Activated T-helper 1 cell treated with anti-CD3 and anti-CD28 coated beads, Interleukin-2, amount 50 U/mL, for 16 hours (primary cell): Measurements from ENCODE around the gene TMTC4.
A peak's percentile ranks its signal among the peaks of the same experiment; 100 is the strongest.
"Not testable (repeated sequence)": the region's sequence is repeated elsewhere in the genome, so short reads cannot be mapped to it uniquely, and the experiment has no call there.

Source experiments
- DNase-seq, 2 donors: peaks; one replicate each; pipeline ENCODE4 v3.0.0-alpha.2; 2020; ENCODE audit warnings: low read depth in 1 of 2, low spot score in 1 of 2

Gene TMTC4

DNA sequence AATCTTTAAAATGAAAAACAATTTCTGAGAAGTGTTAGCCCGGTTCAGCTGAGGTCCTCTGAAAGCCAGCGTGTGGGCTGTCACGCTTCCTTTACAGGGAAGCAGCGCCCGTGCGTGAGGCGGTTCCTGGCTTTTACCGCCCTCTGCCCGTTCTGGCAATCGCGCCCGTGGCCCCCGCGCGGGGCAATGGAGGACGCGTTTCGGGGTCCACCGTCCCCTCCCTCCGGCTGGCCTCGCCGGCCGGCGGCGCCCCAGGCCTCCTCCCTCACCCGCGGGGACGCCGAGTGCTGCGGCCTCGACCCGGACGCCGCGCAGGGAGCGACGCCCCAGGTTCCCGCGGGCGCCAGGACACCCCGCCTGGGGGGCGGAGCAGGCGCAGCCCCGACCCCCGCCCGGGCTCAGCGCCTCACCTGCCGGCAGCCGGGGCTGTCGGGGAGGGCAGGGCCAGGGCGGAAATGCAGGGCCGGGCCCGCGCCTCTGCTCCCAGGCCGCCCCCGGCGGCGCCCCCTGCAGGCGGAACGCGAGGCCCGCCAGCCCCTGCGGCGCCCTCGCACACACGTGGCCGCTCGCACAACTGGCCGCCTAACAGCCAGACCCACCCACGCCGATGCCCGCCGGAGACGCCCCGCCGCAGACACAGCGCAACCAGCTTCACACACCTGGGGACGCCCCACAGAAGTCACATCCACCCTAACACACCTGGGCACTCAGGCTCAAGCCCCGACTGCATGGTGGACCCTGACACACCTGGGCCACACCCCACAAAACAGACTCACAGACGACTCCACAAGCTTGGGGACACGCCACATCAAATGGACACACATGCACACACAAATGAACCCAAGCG is 86.0 kb downstream of the TMTC4 start, which contains the start of gene GGACT:
Gene GGACT, minus strand, starts transcription at position 459 of the 847 bp plus-strand sequence. CDS start 56,198 bp downstream, outside the sequence.
- DNase-seq, result peak; percentile 74 to 80

DNA sequence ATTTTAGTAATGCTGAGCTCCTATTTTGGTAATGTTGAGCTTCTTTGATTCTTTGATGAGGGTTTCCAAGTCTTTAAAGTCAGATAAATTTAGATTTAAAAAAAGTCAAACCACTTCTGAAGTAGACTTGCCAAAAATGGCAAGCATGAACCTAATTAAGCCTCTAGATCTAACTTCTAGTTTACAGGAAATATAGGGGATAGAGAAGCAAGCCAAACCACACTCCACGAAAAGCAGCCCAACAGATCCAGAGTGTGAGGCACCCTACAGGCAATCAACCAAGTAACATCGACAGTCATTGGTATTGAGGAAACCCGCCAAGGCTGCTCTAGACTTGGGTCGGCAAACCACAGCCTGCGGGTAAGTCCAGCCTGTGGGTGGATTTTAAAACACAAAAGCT is 89.7 kb downstream of the TMTC4 start:
- no peak for DNase-seq

GRCh38 chr13:100581504-100581903 is 93.1 kb downstream of the TMTC4 start:
- DNase-seq, result no peak

- DNase-seq, result no peak
Observed at GRCh38 chr13:100581030-100581429, 93.6 kb downstream of the TMTC4 start.

DNA sequence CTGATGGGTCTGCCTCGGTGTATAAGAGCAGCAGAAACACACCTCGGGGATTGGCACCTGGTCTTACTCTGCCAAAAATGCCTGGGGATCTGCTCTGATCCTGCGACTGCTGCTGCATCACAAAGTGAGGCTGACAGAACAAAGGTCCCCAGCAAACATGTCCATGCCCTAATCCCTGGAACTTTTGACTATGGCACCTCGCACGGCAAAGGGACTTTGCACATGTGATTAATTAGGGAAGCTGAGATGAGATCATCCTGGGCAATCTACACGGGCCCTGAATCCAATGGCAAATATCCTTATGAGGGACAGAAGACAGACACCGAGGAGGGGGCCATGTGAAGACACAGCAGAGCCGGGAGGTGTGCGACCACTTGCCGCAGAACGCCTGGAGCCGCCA is 94.5 kb downstream of the TMTC4 start:
- DNase-seq, result no peak

GRCh38 chr13:100577239-100577638 is 97.4 kb downstream of the TMTC4 start:
- not testable (repeated sequence) for DNase-seq

- DNase-seq, result peak; percentile 53 to 56
Observed at GRCh38 chr13:100573121-100573520, 101.5 kb downstream of the TMTC4 start.

- no peak for DNase-seq
Observed at GRCh38 chr13:100566543-100566942, 108.1 kb downstream of the TMTC4 start.

- DNase-seq, result no peak
Observed at GRCh38 chr13:100565286-100565685, 109.3 kb downstream of the TMTC4 start.

GRCh38 chr13:100564444-100565223 is 110.0 kb downstream of the TMTC4 start:
- DNase-seq, result no peak

DNA sequence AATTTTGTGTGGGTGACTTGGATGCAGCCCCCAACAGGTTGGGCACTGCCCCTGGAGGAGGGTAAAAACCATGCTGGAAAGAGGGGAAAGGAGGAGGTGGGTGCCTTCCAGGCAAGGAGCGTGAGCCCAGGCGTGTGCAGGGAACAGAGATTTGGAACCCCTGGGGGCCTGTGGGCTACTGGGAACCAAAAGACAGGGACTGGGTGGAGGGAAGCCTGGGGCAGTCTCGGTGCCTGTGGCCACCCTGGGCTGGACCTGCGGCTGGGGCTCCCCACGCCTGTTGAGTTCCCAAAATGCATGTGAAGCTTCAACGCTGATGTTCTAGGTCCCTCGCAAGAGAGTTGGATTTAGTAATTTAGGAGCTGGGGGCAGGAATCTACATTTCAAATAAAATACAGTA is 110.8 kb downstream of the TMTC4 start:
- no peak for DNase-seq

DNA sequence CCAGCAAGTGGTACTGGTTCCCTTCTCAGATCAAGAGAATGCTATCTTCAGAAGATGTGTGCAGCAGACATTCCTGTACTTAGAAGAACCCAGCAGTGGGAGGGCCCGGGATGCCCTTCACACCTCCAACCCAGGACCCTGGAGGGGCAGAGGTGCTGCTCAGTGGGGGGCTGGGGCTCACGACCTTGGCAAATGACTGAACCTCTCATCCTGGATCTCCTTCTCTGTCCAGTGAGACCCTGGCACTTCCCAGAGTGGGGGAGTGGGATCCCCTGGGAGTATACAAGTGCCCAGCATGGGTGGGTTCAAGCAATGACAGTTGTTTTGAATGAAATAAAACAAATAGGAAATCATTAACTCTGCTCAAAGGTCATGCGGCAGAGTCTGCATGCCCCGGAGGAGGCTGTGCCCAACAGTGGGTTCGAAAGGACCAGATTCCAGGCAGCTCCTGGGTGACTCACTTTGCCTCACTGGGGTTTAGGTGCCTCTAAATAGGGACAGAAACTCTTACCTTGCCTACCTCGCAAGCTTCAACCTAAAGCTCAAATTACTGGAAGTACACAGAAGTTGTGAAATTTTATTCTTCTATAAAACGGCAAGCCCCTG is 112.9 kb downstream of the TMTC4 start:
- DNase-seq, result no peak

- no peak for DNase-seq
Observed at GRCh38 chr13:100561158-100561499, 113.5 kb downstream of the TMTC4 start.

DNA sequence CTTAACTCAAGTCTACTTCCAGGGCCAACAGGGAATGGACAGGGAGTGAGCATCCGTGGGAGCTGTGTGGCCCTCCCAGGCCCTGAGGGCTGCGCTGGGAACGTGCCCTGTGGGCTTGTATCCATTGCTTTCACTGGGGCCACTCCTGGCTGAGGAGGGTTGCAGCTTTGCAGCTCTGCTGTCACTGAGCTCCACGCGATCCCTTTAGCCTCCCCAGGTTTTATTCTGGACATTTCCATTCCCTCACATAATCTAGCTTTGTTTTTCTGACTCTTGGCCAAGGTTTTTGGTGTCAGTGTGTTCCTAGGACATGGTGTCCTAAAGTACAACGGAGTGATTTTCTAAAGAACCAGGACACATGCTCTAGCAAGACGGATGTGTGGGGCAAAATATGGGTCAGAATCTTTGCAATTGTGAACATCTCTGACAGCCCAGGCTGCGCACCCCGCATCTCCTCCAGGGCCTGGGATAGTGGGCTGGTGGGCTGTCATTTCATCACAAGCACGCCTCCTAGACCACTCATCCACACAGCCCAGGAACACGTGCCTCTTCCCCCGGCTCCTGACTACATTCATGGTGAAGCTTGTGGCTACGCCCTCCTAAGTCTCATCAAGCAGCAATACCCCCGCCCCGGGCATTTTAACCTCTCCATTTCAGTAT is 114.0 kb downstream of the TMTC4 start:
- DNase-seq, result no peak

DNA sequence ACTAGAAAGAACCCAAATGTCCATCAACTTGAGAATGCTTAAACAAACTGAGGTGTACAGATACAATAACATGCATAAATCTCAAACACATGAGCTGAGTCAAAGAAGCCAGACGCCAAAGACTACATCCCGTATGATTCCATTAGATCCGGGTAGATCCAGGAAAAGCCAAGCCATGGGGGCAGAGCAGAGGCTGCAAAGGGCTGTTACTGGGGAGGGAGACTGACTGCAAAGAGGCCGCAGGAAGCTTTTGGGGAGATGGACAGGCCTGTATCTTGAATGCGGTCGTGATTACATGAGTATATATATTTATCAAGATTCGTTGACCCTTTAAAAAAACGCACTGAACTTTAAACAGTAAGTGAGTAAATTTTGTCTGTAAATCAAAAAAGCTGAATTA is 114.7 kb downstream of the TMTC4 start:
- DNase-seq, result no peak
